ENCODE results near the gene FCHSD2. TPM values are rescaled to one million over a fixed set of nuclear protein-coding genes. Genes with fewer than 3 reads are reported as not detected.
"Not testable (repeated sequence)": the region's sequence is repeated elsewhere in the genome, so short reads cannot be mapped to it uniquely, and the experiment has no call there.

Gene FCHSD2
- total RNA-seq, 1 donor from 2014 or later = 59.0 TPM

- Histone ChIP-seq H3K9me3 (no peaks in the 10 kb centered on the region), H3K27me3 (ENCODE audit: low read depth) (no peaks in the 10 kb centered on the region), H3K4me3 (no peak overlapping the region), H3K4me1 (peaks cover 29% of the 10 kb centered on the region), H3K27ac (no peak overlapping the region), H3K36me3 (peaks cover 34% of the 10 kb centered on the region)
- no peak for TF ChIP-seq CTCF (IDR thresholded peaks at IDR 0.05)
- no peak for DNase-seq
- no peak for ATAC-seq
- intact Hi-C loops (cut with DNase I) = no loop called here
Observed at GRCh38 chr11:72984453-72985077, 157.6 kb downstream of the FCHSD2 start.

DNA sequence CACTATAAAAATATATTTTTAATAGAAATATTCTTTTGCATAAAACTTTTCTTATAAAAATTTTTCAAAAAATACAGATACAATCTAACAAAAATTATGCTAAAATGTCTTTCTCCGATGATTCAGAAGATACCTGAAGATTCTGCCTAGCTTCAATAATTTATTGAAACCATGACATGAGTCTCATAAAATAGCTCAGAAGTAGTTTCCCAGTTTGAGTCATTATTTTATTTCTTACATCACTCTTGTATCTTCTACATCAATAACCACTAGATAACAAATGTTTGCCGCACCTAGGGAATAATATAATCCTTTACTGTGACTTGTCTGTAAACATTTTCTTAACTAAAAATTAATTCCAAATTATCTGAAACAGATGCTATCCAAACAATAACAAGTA, 158.6 kb downstream of the FCHSD2 start:
- no peak for TF ChIP-seq CTCF (IDR thresholded peaks at IDR 0.05)
- Histone ChIP-seq H3K4me3 (no peak overlapping the region), H3K9me3 (no peaks in the 10 kb centered on the region), H3K4me1 (peaks cover 24% of the 10 kb centered on the region), H3K36me3 (peaks cover 37% of the 10 kb centered on the region), H3K27ac (no peak overlapping the region), H3K27me3 (ENCODE audit: low read depth) (no peaks in the 10 kb centered on the region)
- DNase-seq (no peak), ATAC-seq (no peak)
- intact Hi-C loops (cut with DNase I) = no loop called here

GRCh38 chr11:72981971-72982685, 160.0 kb downstream of the FCHSD2 start:
- Histone ChIP-seq H3K9me3 (no peaks in the 10 kb centered on the region), H3K27me3 (ENCODE audit: low read depth) (no peaks in the 10 kb centered on the region), H3K27ac (peak overlapping the region; percentile 14), H3K4me1 (peaks cover 24% of the 10 kb centered on the region), H3K36me3 (peaks cover 32% of the 10 kb centered on the region), H3K4me3 (no peak overlapping the region)
- intact Hi-C loops (cut with DNase I) = no loop called here
- ATAC-seq (no peak), DNase-seq (no peak)
- no peak for TF ChIP-seq CTCF (IDR thresholded peaks at IDR 0.05)

- H3K4me1 ChIP-seq = peaks cover 32% of the 10 kb centered on the region
Observed at GRCh38 chr11:72981080-72981479, 161.0 kb downstream of the FCHSD2 start.

GRCh38 chr11:72977782-72978181, 164.3 kb downstream of the FCHSD2 start:
- H3K9me3 ChIP-seq; DNase-seq; ATAC-seq; H3K27ac ChIP-seq; H3K27me3 ChIP-seq (ENCODE audit: low read depth); H3K4me3 ChIP-seq; intact Hi-C loops (cut with DNase I): not testable (repeated sequence)
- Histone ChIP-seq H3K36me3 (peaks cover 19% of the 10 kb centered on the region), H3K4me1 (peaks cover 37% of the 10 kb centered on the region)

More at GRCh38 chr11:72981080-72981479, 161.0 kb downstream of the FCHSD2 start:
- Histone ChIP-seq H3K36me3 (peaks cover 32% of the 10 kb centered on the region), H3K27me3 (ENCODE audit: low read depth) (no peaks in the 10 kb centered on the region), H3K27ac (peak overlapping the region; percentile 14), H3K4me3 (no peak overlapping the region), H3K9me3 (no peaks in the 10 kb centered on the region)
- intact Hi-C loops (cut with DNase I) = no loop called here
- DNase-seq (no peak), ATAC-seq (no peak)
- TF ChIP-seq CTCF (IDR thresholded peaks at IDR 0.05) = no peak

DNA sequence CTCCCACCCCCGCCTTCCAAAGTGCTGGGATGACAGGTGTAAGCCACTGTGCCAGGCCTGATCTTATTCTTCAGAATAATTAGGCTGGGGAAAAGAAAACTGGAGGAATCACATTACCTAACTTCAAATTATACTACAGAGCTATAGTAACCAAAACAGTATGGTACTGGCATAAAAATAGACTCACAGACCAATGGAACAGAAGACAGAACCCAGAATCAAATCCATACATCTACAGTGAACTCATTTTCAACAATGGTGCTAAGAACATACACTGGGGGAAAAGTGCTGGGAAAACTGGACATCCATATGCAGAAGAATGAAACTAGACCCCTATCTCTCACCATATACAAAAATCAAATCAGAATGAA, 165.6 kb downstream of the FCHSD2 start:
- H3K9me3 ChIP-seq; ATAC-seq; H3K27me3 ChIP-seq (ENCODE audit: low read depth); DNase-seq; H3K4me3 ChIP-seq; intact Hi-C loops (cut with DNase I): not testable (repeated sequence)
- Histone ChIP-seq H3K4me1 (peaks cover 43% of the 10 kb centered on the region), H3K36me3 (peaks cover 13% of the 10 kb centered on the region), H3K27ac (peak overlapping the region; percentile 62)
